Smooth muscle cell (in vitro differentiated cells): Measurements from ENCODE around the gene PRPF40B. TPM values are rescaled to one million over a fixed set of nuclear protein-coding genes. Genes with fewer than 3 reads are reported as not detected.
A peak's percentile ranks its signal among the peaks of the same experiment; 100 is the strongest.

Experiments used
- DNase-seq: peaks from one replicate; lab custom pipeline; 2025; ENCODE audit not compliant: unreplicated experiment; lab: John Stamatoyannopoulos, UW
- H2AFZ ChIP-seq: fragments of 200-600 bp; sonication (generic); 2 replicates; pipeline ENCODE4 v1.6.0; 2016; ENCODE audit warnings: antibody characterized with exemption, low read depth, mild to moderate bottlenecking
- H3F3A ChIP-seq: fragments of 200-600 bp; sonication (generic); 2 replicates; pipeline ENCODE4 v1.6.0; 2017; ENCODE audit warnings: antibody characterized with exemption, low read depth
- H3K27ac ChIP-seq: fragments of 200-600 bp; sonication (generic); 2 replicates; pipeline ENCODE4 v1.5.1; 2016; ENCODE audit warnings: low read depth, mild to moderate bottlenecking
- H3K27me3 ChIP-seq: fragments of 200-600 bp; sonication (generic); 2 replicates; pipeline ENCODE4 v1.6.1; 2016; ENCODE audit warnings: low read depth, mild to moderate bottlenecking
- H3K36me3 ChIP-seq: fragments of 200-600 bp; sonication (generic); 2 replicates; pipeline ENCODE4 v1.5.1; 2016; ENCODE audit warnings: low read depth
- H3K4me1 ChIP-seq: fragments of 200-600 bp; sonication (generic); 2 replicates; pipeline ENCODE4 v1.5.1; 2016; ENCODE audit warnings: low read depth
- H3K4me2 ChIP-seq: fragments of 200-600 bp; sonication (generic); 2 replicates; pipeline ENCODE4 v1.6.0; 2016; ENCODE audit warnings: mild to moderate bottlenecking
- H3K4me3 ChIP-seq: fragments of 200-600 bp; sonication (generic); 2 replicates; pipeline ENCODE4 v1.5.1; 2016; ENCODE audit warnings: mild to moderate bottlenecking
- H3K79me2 ChIP-seq: fragments of 200-600 bp; sonication (generic); 2 replicates; pipeline ENCODE4 v1.6.0; 2016; ENCODE audit warnings: low read depth, mild to moderate bottlenecking
- H3K9ac ChIP-seq: fragments of 200-600 bp; sonication (generic); 2 replicates; pipeline ENCODE4 v1.6.0; 2016; ENCODE audit warnings: low read depth
- H3K9me3 ChIP-seq: fragments of 200-600 bp; sonication (generic); replicated peaks from 2 replicates; pipeline ENCODE4 v1.5.1; 2016; ENCODE audit warnings: low read depth
- H4K20me1 ChIP-seq: fragments of 200-600 bp; sonication (generic); 2 replicates; pipeline ENCODE4 v1.6.0; 2016; ENCODE audit warnings: low read depth
- CTCF ChIP-seq: fragments of 200-600 bp; sonication (generic); IDR thresholded peaks from 2 replicates; pipeline ENCODE4 v1.5.1; 2017; ENCODE audit warnings: borderline replicate concordance, mild to moderate bottlenecking, antibody characterized with exemption; ENCODE audit not compliant: insufficient read depth, poor library complexity, severe bottlenecking
- WGBS: methylation state at CpG from one replicate; pipeline ENCODE4 v1.1.7; 2016; ENCODE audit warnings: low lambda C conversion rate; 5-methylcytosine and 5-hydroxymethylcytosine counted together
- polyA plus RNA-seq: library from polyadenylated mRNA; unstranded; fragments of >200 nt; fragmentation: Nextera tagmentation; extraction: Ambion mirVana; gene quantifications from 2 replicates; pipeline ENCODE4 v1.2.1, GENCODE V29; 2016
- total RNA-seq: library from RNA; depleted of rRNA; stranded (reverse); fragments of >200 nt; gene quantifications from 2 replicates; pipeline ENCODE4 v1.2.3, GENCODE V29; 2014

The PRPF40B gene
- total and polyA plus RNA-seq, 2 experiments from 2014 or later, result 6.2 to 19.8 TPM

GRCh38 chr12:49636979-49637755 lies 13.8 kb downstream of the PRPF40B start:
- Histone ChIP-seq H3K4me1 (no peaks in the 10 kb centered on the region), H2AFZ (no peak overlapping the region), H3K27ac (no peak overlapping the region), H3K9ac (no peak overlapping the region), H4K20me1 (no peaks in the 10 kb centered on the region), H3K4me2 (peak overlapping the region; percentile 23), H3F3A (peaks cover 19% of the 10 kb centered on the region), H3K27me3 (no peaks in the 10 kb centered on the region), H3K36me3 (no peaks in the 10 kb centered on the region), H3K9me3 (no peaks in the 10 kb centered on the region), H3K4me3 (no peak overlapping the region), H3K79me2 (no peaks in the 10 kb centered on the region)
- WGBS, result 31% methylated on average over 9 of the region's 9 CpGs
- TF ChIP-seq CTCF, result peak; percentile 55
- peak; percentile 7 for DNase-seq

- Histone ChIP-seq H3K9ac (no peak overlapping the region), H4K20me1 (no peaks in the 10 kb centered on the region), H2AFZ (no peak overlapping the region), H3K79me2 (no peaks in the 10 kb centered on the region), H3K27me3 (no peaks in the 10 kb centered on the region), H3K4me1 (no peaks in the 10 kb centered on the region), H3K9me3 (no peaks in the 10 kb centered on the region), H3K36me3 (no peaks in the 10 kb centered on the region), H3K4me2 (no peak overlapping the region), H3K4me3 (no peak overlapping the region), H3K27ac (peak overlapping the region; percentile 84), H3F3A (peaks cover 19% of the 10 kb centered on the region)
- 95% methylated on average over 17 of the region's 17 CpGs for WGBS
- no peak for DNase-seq
- no peak for TF ChIP-seq CTCF
Measured at GRCh38 chr12:49641748-49642369, 18.5 kb downstream of the PRPF40B start.

GRCh38 chr12:49642370-49642802 lies 19.0 kb downstream of the PRPF40B start:
- no peak for TF ChIP-seq CTCF
- Histone ChIP-seq H3K9me3 (no peaks in the 10 kb centered on the region), H3K4me1 (no peaks in the 10 kb centered on the region), H4K20me1 (no peaks in the 10 kb centered on the region), H3K9ac (no peak overlapping the region), H3K79me2 (no peaks in the 10 kb centered on the region), H3K4me3 (no peak overlapping the region), H3K27me3 (no peaks in the 10 kb centered on the region), H3K27ac (peak overlapping the region; percentile 84), H3F3A (peaks cover 19% of the 10 kb centered on the region), H2AFZ (no peak overlapping the region), H3K4me2 (no peak overlapping the region), H3K36me3 (no peaks in the 10 kb centered on the region)
- WGBS, result 65% methylated on average over 11 of the region's 11 CpGs
- DNase-seq, result no peak
